D341Med (cell line): ENCODE measurements around the gene RNASET2.
"Not testable (repeated sequence)": the region's sequence is repeated elsewhere in the genome, so short reads cannot be mapped to it uniquely, and the experiment has no call there.

Experiments
- DNase-seq: peaks from one replicate; pipeline ENCODE4 v3.0.0; 2012; ENCODE audit warnings: low spot score

The RNASET2 gene

DNA sequence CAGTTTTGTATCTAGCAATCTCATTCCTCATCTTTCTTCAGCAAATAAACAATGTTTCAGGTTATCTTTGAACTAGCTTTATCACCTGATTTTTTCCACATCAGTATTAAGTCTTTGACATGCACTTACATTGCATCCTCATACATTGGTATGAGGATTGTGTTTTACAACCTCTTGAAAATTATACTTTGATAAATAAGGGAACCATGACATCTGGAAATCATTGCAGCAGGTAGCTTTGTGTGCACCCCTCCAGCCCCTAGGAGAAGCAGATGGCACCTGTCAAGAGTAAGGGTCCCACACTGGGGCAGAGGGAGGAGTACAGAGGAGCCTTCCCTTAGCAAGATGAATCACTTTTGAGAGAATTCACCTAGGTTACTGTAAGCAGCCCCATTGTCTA lies 13.7 kb upstream of the RNASET2 start:
- DNase-seq, result no peak

GRCh38 chr6:166969390-166970002 lies 13.1 kb upstream of the RNASET2 start:
- DNase-seq, result no peak

GRCh38 chr6:166966268-166966667 lies 9.9 kb upstream of the RNASET2 start:
- no peak for DNase-seq

GRCh38 chr6:166960609-166960978 lies 4.2 kb upstream of the RNASET2 start:
- no peak for DNase-seq

DNA sequence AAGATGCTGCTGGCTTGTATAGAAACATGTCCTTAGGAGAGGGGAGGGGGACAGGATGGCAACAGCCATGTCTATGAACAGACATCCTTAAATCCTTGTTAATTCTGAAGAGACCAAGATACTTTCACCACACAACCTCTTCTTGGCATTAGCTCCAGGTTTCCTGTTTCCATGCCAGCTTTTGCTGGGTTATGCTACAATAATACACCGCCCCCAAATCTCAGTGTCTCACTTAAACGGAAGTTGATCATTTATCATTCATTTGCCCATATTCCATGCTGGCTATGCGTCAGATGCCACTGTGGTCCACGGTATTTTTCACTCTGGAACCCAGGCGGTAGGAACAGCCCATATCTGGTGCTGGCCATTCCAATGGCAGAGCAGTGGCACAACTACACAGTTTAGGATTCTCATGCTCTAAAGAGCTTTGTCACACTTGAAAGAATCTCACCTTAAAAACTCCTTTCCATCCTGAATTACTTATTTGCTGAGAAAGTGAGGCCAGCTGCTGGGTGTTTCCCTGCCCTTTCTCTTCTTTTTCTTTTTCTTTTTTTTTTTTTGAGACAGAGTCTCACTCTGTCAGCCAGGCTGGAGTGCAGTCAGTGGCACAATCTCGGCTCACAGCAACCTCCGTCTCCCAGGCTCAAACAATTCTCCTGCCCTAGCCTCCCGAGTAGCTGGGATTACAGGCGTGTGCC lies 3.7 kb upstream of the RNASET2 start:
- no peak for DNase-seq

- DNase-seq, result no peak
These were observed 2.8 kb upstream of the RNASET2 start for GRCh38 chr6:166958926-166959861.

DNA sequence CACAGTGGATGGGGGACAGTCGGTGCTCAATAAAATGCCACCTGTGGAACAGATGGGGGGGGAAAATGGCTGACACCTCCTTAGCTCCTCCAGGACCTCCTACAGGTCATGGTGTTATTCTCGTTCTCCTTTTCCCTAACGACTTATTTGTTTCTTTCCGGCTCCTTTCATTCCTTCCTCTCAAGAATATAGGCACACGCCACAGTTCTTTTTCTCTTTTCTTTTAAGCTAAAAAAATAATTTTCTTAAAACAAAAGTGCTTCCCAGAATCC lies 1.4 kb upstream of the RNASET2 start:
- DNase-seq, result no peak

GRCh38 chr6:166957087-166957804 lies 896 bp upstream of the RNASET2 start:
- DNase-seq, result no peak

DNA sequence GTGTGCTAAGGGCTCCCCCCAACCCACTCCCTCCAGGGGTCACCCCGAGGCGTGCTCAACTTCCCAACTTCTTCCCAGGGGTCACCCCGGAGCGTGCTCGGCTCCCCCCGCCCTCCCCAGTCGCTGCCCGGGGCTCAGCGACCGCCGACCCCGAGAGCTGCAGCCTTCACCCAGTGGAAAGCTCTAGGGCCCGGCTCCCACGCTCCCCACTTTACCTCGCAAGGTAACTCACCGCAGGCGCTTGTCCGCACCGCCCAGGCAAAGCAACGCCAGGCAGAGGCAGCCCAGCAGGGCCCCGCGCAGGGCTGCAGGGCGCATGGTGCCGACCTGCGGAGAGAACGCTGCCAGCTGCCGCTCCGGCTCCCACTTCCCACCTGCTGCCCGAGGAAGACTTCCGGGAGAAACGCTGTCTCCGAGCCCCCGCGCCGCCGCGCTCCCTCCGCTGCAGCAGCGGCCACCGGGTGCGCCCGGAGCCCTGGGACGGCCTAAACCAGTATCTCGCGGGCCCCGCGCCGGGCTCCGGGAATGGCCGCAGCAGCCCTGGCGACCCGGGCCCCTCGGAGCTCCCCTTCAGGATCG lies 396 bp downstream of the RNASET2 start:
- DNase-seq, result peak; percentile 76

GRCh38 chr6:166955121-166955864 lies 1.1 kb downstream of the RNASET2 start:
- DNase-seq, result no peak

GRCh38 chr6:166954118-166954713 lies 2.1 kb downstream of the RNASET2 start:
- DNase-seq, result no peak

GRCh38 chr6:166952567-166953486 lies 3.5 kb downstream of the RNASET2 start:
- no peak for DNase-seq

DNA sequence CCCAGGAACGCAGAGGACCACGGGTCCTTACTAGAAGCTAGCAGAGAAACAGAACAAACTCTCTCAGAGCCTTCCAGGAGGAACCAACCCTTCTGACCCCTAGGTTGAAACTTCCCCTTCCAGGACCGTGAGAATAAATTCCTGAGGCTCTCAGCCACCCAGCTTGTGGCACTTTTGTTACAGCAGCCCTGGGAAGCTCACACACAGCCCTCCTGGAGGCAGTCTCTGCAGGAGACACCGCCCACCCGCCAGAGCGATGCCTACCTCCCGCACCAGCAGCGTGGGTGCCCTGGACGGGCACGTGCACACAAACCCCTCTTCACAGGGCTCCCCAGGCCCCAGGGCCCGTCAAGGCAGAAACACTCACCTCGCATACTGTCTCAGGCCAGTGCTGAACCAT lies 4.2 kb downstream of the RNASET2 start:
- DNase-seq, result no peak

GRCh38 chr6:166951670-166952060 lies 4.7 kb downstream of the RNASET2 start:
- no peak for DNase-seq

DNA sequence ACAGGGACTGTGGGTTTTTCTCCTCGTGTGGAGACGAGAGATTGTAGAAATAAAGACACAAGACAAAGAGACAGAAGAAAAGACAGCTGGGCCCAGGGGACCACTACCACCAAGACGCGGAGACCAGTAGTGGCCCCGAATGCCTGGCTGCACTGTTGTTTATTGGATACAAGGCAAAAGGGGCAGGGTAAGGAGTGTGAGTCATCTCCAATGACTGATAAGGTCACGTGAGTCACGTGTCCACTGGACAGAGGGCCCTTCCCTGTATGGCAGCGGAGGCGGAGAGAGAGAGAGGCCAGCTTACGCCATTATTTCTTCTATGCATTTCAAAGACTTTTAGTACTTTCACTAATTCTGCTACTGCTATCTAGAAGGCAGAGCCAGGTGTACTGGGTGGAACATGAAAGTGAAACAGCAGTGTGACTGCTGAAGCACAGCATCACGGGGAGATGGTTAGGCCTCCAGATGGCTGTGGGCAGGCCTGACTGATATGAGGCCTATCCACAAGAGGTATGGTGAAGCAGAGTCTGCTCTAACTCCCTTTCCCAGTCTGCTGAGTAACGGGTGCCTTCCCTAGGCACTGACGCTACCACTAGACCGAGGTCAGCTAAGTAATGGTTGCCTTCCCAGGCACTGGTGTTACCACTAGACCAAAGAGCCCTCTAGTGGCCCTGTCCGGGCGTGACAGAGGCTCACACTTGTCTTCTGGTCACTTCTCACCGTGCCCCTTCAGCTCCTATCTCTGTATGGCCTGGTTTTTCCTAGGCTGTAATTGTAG lies 5.3 kb downstream of the RNASET2 start:
- DNase-seq, result not testable (repeated sequence)

DNA sequence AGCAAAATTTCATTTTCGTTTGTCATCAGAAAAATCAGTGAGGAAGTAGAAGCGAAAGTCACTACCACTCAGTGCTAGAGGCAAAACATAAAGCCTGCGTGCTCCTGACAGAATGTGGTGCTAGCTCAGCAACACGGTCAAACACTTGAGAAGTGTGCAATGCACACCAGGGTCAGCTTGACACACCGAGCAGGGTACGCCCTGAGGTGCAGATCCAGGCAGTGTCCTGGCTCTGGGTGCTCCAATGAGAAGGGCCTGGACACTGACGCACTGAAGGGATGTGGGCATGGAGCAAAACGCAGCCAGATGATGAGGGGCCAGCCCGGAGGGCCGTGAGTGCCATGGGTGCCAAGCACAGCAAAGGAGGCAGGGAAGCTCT lies 5.9 kb downstream of the RNASET2 start:
- no peak for DNase-seq

- no peak for DNase-seq
These were observed 6.6 kb downstream of the RNASET2 start for GRCh38 chr6:166949528-166950442.

GRCh38 chr6:166948724-166949123 lies 7.6 kb downstream of the RNASET2 start:
- DNase-seq, result not testable (repeated sequence)
